Stimulated activated CD8-positive, alpha-beta memory T cell treated with anti-CD3 and anti-CD28 coated beads, Interleukin-15, amount 100 ng/mL, for 48 hours (primary cell): Measurements from ENCODE around the gene ARCN1.
"Not testable (repeated sequence)": the region's sequence is repeated elsewhere in the genome, so short reads cannot be mapped to it uniquely, and the experiment has no call there.

Experiments used
- DNase-seq, 2 donors: peaks; one replicate each; pipeline ENCODE4 v3.0.0-alpha.2; 2020; ENCODE audit warnings: low read depth in 2 of 2

Gene ARCN1

DNA sequence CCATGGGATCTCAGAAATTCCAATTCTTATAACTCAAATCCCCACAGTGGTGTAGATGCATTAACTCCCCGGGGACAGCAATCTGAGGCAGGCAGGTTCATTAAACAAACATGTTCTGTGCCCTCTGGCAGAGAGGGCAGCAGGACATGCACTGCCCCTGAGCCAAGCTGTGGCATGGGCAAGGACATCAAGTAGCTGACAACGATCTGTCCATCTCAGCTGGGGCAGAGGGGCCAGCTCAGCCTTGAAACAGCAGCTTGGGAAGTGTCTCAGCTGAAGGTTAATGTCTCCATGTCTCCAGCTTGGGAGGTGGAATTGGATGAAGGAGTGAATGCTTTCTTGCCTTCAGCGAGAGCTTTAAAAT, 27.6 kb upstream of the ARCN1 start:
- no peak for DNase-seq

DNA sequence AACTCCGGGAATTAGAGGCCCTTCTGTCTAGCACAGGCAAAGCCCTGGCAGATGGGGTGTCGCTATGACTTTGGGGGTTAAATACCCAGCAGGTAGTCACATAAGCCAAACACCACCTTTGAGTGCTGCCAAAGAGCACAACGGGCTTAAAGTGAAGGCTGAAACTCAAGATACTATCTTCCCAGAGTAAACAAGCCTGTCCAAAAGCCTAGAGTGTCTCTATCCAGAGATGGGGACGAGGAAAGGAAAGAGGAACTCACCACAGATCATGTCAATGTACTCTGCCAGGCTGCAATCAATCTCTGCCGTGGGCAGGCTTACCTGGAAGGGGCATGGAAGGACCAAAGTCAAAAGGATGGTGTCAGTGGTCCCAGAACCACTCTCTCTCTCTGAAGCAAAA, 26.7 kb upstream of the ARCN1 start:
- no peak for DNase-seq

DNA sequence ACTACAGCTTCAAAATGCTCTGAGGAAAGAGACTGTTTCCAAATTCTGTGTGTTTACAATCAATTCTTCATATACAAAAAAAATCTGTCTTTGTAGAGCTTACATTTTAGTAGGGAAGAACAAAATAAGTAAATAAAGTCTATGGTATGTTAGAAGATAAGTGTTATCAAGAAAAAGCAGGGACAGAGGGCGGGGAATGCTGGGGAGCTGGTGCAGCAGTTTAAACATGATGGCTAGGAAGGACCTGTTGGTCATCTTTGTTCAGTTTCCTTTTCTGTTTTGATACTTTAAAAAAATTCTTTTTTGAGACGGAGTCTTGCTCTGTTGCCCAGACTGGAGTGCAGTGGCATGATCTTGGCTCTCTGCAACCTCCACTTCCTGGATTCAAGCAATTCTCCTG, 25.1 kb upstream of the ARCN1 start:
- DNase-seq, result no peak

DNA sequence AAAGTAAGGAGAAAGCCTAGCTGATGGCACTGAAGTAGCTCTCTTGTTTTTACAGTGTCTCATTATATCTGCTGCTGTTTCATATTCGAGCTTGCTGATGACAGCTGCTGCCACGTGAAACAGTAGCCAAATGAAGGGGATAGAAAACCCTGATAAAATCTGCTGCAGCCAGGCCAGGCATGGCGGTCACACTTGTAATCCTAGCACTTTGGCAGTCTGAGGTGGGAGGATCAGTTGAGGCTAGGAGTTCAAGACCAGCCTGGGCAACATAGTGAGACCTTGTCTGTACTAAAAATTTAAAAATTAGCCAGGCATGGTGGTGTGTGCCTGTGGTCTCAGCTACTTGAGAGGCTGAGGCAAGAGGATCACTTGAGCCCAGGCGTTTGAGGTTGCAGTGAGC, 19.9 kb upstream of the ARCN1 start:
- DNase-seq, result no peak

DNA sequence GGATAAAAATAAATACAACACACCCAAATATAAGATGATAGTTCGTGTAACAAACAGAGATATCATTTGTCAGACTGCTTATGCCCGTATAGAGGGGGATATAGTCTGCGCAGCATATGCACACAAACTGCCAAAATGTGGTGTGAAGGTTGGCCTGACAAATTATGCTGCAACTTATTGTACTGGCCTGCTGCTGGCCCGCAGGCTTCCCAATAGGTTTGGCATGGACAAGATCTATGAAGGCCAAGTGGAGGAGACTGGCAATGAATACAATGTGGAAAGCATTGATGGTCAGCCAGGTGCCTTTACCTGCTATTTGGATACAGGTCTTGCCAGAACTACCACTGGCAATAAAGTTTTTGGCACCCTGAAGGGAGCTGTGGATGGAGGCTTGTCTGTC, 11.4 kb upstream of the ARCN1 start:
- no peak for DNase-seq

DNA sequence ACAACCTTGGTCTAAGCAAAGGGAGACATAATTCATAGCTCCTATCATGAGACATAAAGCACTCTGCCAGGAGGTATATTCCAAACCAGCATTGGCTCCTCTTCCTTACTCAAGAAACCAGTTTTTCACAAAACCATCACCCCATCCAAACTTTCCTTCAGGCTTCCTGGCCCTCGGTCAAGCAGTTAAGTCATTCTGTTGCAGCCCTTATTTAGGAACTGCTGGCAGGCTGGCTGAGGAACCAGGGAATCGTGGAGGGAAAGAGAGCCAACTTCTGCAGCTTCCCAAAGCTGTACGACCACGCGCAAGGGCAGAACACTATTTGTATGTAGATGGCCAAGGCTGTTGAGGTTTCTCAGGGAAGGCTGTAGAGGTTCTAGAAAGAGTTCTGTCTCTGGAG, 7.2 kb upstream of the ARCN1 start:
- no peak for DNase-seq

DNA sequence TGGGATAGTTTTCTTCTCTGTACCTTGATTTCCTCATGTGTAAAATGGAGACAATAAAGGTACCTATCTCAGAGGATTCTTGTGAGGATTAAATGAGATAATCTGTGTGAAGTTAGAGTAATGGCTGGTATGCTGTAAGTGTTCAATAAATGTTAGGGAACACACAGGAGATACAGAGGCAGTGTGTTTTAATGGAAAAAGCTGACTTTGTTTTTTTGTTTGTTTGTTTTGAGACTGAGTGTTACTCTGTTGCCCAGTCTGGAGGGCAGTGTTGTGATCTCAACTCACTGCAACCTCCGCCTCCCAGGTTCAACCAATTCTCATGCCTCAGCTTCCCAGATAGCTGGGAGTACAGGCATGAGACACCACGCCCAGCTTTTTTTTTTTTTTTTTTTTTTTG, 2.5 kb upstream of the ARCN1 start:
- no peak for DNase-seq

DNA sequence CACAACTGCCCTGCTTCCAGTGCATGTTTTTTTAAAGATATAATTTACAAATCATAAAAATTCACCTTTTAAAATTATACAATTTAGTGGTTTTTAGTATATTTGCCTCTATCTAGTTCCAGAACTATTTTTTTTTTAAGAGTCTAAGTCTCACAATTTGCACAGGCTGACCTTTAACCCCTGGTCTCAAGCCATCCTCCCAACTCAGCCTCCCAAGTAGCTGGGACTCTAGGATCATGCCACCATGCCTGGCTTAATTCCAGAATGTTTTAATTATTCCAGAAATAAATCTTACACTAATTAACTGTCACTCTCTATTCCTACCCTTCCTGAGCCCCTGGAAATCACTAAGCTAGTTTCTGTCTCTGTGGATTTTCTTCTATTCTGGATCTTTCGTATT, 1.4 kb upstream of the ARCN1 start:
- DNase-seq, result no peak

DNA sequence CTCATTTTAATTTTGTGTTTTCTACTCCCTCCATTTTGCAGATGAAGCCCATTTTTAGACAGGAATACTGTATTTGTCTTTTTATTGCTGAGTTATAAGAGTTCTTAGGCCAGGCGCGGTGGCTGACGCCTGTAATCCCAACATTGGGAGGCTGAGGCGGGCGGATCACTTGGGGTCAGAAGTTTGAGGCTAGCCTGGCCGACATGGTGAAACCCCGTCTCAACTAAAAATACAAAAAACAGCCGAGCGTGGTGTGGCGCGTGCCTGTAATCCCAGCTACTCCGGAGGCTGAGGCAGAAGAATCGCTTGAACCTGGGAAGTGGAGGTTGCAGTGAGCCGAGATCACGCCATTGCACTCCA, 528 bp upstream of the ARCN1 start:
- not testable (repeated sequence) for DNase-seq

DNA sequence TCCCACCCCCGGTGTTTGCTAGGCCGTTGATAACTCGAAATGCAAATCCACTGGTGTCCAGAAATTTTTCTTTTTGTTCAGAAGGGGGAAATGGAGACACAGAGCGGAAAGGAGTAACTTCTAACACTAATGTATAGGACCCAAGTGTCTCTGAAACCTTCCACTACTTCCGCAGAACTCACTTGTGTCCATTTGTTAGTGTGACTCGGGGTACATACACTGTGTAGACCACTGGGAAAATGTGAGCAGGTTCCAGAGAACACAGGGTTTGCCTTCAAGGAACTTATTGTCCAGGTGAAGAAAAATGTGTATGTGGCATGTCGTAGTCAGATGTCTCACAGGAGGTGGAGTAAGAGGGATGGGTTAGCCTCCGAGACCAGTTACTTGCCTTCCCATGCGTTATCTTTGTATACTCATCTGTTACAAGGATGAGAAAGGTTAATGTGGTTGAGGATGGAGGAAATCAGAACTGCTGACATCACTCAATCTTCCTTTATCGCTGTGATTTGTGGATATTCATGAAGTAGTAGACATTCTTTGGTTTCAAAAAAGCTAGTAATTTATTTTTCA, 857 bp downstream of the ARCN1 start:
- DNase-seq, result no peak

DNA sequence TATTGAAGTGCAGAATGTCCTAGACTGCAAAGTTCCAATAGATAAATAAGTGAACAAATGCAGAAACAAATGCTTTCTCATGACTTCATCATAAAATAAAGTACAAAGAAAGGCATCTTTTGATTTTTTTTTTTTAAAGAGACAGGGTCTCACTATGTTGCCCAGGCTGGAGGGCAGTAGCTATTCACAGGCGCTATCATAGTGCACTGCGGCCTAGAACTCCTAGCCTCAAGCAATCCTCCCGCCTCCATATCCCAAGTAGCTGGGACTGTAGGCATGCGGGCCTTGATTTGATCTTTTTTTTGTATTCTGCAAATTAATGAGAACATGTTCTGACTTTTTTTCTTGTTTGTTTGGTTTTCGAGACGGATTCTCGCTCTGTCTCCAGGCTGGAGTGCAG, 2.4 kb downstream of the ARCN1 start:
- DNase-seq, result no peak

DNA sequence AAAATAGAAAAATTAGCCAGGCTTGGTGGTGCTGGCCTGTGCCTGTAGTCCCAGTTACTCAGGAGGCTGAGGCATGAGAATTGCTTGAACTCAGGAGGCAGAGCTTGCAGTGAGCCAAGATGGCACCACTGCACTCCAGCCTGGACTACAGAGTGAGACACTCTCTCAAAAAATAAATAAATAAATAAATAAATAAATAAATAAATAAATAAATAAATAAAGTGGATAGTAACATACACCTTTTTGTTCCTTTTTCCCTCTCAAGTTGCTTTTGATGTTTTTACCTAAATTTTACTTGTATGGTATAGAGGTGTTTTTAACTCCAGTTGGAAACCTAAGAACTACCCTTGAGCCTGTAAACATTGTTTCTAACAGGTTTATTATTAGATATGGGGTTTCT, 5.8 kb downstream of the ARCN1 start:
- not testable (repeated sequence) for DNase-seq

DNA sequence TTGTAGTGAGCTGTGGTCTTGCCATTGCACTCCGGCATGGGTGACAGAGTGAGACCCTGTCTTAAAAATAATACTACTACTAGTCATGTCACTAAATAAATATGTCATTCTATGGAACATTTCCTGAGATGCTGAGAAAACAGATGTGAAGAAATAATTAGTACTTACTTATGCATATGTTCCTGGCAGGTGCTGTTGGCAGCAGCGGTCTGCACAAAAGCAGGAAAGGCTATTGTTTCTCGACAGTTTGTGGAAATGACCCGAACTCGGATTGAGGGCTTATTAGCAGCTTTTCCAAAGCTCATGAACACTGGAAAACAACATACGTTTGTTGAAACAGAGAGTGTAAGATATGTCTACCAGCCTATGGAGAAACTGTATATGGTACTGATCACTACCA, 8.8 kb downstream of the ARCN1 start:
- DNase-seq, result no peak

DNA sequence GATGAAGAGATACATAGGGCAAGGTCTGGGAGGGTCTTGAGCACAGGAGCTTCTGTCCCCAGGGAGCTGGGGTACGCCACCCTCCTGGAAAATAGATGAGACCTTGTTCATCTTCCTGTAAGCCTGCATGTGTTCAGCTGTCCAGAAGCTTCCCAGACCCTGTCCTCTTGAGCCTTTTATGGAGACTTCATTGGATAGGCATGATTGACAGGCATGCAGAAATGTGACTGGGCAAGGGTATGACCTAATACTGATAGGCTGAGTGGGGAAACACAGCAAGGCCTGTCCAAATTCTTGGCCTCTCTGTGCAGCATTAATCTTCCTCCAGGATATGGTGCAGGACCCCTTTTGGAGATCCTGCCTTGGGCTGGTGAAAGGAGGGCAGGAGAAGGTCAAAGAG, 15.7 kb downstream of the ARCN1 start:
- no peak for DNase-seq

DNA sequence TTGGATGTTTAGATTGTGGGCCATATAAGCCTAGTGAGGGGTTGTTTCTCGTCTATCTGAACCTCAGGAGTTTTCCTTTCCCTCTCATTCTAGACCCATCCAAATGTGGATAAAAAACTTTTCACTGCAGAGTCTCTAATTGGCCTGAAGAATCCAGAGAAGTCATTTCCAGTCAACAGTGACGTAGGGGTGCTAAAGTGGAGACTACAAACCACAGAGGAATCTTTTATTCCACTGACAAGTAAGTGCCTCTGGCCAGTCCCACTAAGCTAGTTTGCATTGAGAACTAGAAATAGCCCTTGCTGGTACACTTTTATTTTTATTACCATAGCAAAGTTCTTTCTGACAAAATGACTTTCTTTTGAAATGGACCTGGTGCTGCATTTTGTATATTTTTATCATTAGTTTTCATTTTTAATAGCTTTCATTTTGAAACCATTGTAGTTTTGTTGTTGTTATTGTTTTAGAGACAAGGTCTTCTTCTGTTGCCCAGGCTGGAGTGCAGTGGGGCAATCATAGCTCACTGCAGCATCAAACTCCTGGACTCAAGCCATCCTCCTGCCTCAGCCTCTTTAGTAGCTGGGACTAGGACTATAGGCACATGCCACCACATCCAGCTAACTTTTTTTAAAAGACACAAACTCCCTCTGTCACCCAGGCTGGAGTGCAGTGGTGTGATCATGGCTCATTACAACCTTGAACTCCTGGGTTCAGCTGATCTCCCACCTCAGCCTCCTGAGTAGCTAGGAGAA, 20.6 kb downstream of the ARCN1 start:
- DNase-seq, result no peak

DNA sequence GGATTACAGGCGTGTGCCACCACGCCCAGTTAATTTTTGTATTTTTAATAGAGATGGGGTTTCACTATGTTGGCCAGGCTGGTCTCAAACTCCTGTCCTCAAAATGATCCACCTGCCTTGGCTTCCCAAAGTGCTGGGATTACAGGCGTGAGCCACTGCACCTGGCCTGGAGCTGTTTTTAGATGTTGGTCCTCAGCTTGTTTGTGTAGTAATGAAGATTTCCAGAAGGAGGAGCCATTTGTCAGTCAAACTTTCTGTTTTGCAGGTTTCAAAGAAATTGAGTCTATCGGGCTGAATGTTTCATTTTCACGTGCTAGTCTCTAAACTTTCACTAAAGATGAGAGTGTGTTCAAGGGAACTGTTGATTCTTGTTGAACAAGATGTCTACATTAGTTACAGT, 22.8 kb downstream of the ARCN1 start:
- DNase-seq, result not testable (repeated sequence)

DNA sequence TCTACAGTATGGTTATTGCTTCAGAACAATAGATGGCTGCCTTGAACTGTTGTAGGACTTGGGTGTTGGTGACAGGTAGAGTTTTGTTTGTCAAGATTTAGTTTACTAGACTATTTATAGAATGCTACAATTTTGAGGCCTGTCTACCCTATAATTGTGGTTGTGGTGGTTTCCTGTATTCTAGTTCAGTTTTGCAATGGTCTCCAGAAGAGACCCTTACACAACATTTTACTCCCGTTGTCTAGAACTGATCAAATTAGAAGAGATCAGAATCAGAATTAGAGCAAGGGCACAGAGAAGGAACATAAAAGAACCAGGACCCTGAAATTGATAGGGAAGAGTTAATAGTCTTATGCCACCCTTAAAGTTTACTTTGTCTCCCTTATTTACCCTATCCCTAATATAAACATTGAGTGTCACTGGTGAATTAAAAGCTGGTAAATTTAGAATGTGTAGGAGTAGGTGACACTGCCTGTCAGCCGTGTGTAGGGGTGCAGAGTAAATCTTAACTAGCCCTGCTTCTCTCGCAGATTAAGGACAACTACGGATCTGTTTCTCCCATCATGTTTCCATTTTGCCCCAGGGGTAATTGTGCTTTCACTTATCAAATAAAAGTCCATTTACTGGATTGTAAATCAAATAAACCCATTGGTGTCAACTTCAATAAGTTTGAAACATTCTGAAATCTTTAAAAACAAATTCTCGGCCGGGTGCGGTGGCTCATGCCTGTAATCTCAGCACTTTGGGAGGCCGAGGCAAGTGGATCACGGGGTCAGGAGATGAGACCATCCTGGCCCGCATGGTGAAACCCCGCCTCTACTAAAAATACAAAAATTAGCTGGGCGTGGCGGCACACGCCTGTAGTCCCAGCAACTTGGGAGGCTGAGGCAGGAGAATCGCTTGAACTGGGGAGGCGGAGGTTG, 24.3 kb downstream of the ARCN1 start:
- DNase-seq, result no peak

DNA sequence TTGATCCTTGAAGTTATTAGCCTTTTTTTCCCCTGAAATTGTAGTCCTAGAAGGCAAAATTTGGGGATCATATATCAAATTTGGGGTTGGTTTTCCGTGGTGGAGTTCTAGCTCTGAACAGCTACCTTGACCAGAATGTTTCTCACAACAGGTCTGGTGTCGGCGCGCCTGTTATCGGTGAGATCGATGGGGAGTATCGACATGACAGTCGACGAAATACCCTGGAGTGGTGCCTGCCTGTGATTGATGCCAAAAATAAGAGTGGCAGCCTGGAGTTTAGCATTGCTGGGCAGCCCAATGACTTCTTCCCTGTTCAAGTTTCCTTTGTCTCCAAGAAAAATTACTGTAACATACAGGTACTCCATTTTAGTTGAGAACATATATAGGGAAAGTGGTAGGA, 25.3 kb downstream of the ARCN1 start:
- DNase-seq, result no peak

DNA sequence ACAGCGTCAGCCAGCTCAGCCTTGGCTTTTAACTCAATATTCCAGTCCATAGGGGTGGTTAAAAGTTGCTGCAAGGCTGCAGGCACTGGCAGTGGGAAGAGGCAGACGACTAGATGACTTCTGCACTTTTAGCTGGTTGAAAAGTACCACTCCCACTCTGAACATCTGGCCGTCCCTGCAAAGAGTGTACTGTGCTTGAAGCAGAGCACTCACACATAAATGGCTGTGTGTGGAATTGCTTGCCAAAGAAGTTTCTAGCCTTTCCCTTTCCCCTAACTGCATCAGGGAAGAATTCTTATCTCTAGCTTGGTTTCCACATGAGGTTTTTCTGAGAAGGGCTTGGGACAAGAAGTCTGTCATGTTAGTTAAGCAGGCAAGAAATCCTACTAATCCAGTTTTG, 30.1 kb downstream of the ARCN1 start:
- DNase-seq, result no peak

DNA sequence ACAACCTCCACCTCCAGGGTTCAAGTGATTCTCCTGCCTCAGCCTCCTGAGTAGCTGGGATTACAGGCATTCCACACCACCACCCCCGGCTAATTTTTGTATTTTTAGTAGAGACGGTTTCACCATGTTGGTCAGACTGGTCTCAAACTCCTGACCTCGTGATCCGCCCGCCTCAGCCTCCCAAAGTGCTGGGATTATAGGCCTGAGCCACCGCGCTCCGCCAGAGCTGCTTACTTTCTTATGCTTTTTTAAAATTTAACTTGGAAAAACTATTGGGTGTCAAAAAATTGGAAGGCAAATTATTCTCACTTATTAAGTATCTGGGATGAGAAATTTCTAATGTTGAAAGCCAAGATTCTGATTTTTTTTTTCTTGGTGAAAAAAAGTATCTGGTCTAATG, 31.5 kb downstream of the ARCN1 start:
- DNase-seq, result not testable (repeated sequence)

DNA sequence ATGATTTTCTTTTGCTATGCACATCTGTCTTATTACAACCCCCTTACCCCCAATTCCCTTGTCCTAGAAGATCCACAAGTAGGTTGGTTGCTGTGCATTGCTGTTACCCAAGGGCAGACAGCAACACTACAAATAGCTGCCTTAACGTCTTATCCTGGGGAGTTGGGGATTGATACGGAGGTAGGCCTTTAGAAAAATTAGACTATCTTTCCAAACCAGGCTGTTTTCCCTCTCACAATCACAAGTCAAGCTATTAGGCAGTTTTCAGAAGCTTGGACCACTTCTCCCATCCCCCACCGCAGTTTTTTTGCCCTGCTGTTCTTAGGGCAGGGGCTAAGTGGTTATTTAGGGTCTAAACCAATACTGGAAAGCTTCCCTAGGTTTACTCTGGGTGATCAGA, 32.4 kb downstream of the ARCN1 start:
- no peak for DNase-seq

DNA sequence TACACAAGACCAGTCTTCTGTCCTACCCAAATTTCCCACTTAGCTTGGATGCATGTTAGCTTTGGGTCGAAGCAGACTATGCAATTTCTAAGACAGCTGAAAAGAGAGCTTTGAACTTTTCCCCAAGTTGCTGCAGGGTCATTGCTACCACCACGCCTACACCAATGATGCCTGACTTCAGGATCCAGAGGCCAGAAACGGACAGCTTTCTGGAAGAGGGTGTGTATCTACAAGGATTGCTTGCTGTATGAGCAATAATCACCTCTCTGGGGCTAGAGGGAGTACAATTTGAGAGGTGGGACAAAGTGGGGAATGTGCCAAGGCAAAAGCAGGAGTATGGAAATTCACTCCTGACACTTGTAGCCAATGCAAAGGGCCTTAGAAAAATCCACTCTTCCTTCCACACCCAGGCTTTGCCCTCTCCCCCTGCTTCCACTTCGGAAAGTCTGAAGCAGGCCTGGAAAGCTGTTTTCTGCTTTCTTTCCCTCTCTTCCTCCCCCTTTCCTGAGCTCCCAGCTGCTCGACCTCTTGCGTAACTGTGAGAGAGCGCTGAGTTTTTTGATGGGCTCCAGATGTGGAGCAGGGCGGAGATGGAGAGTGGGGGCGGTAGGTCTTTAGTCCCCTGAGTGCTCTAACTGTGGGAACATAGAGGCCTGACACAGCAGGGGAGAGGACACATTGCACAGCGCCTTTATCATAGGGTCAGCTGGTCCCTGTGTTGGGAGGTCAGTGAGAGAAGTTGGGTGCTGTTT, 33.1 kb downstream of the ARCN1 start:
- no peak for DNase-seq
